ENCODE results near the gene ZFPM1. TPM values are rescaled to one million over a fixed set of nuclear protein-coding genes. Genes with fewer than 3 reads are reported as not detected.
A peak's percentile ranks its signal among the peaks of the same experiment; 100 is the strongest.

The ZFPM1 gene
- total and polyA plus RNA-seq, 4 donors: 0.88 to 8.8 (median 3.0) TPM

- no peak for ATAC-seq (ENCODE audit: low FRiP score)
- H3K27me3 ChIP-seq (ENCODE audit: control insufficient read depth in 1 of 2, insufficient read depth in 2 of 2, low read length in 1 of 2): no peaks in the 10 kb centered on the region
- 50 to 53% methylated on average over 3 of the region's 3 CpGs for WGBS, 2 donors
These were observed 30.2 kb upstream of the ZFPM1 start for GRCh38 chr16:88422733-88423447.

GRCh38 chr16:88423448-88423850, 29.6 kb upstream of the ZFPM1 start:
- no peaks in the 10 kb centered on the region for H3K4me1 ChIP-seq (ENCODE audit: control insufficient read depth in 1 of 2, insufficient read depth in 2 of 2, low read length in 2 of 2)
- no peak overlapping the region for H3K4me3 ChIP-seq (ENCODE audit: low read length in 2 of 2)
- H3K9me3 ChIP-seq (ENCODE audit: control insufficient read depth, low read length): no peaks in the 10 kb centered on the region
- H3K36me3 ChIP-seq (ENCODE audit: control insufficient read depth in 1 of 2, insufficient read depth in 2 of 2, low read length in 1 of 2): no peaks in the 10 kb centered on the region
- H3K27ac ChIP-seq (ENCODE audit: low read depth in 1 of 2, low read length in 2 of 2): no peak overlapping the region
- intact Hi-C loops (cut with DNase I): no loop called here
- WGBS, 2 donors: 96 to 99% methylated on average over 6 of the region's 6 CpGs
- no peaks in the 10 kb centered on the region for H3K27me3 ChIP-seq (ENCODE audit: control insufficient read depth in 1 of 2, insufficient read depth in 2 of 2, low read length in 1 of 2)
- ATAC-seq (ENCODE audit: low FRiP score) (no peak), DNase-seq (no peak)

More at GRCh38 chr16:88422733-88423447, 30.2 kb upstream of the ZFPM1 start:
- no peaks in the 10 kb centered on the region for H3K36me3 ChIP-seq (ENCODE audit: control insufficient read depth in 1 of 2, insufficient read depth in 2 of 2, low read length in 1 of 2)
- intact Hi-C loops (cut with DNase I): no loop called here
- no peak for DNase-seq
- no peak overlapping the region for H3K4me3 ChIP-seq (ENCODE audit: low read length in 2 of 2)
- H3K4me1 ChIP-seq (ENCODE audit: control insufficient read depth in 1 of 2, insufficient read depth in 2 of 2, low read length in 2 of 2): no peaks in the 10 kb centered on the region
- H3K9me3 ChIP-seq (ENCODE audit: control insufficient read depth, low read length): no peaks in the 10 kb centered on the region
- no peak overlapping the region for H3K27ac ChIP-seq (ENCODE audit: low read depth in 1 of 2, low read length in 2 of 2)

DNA sequence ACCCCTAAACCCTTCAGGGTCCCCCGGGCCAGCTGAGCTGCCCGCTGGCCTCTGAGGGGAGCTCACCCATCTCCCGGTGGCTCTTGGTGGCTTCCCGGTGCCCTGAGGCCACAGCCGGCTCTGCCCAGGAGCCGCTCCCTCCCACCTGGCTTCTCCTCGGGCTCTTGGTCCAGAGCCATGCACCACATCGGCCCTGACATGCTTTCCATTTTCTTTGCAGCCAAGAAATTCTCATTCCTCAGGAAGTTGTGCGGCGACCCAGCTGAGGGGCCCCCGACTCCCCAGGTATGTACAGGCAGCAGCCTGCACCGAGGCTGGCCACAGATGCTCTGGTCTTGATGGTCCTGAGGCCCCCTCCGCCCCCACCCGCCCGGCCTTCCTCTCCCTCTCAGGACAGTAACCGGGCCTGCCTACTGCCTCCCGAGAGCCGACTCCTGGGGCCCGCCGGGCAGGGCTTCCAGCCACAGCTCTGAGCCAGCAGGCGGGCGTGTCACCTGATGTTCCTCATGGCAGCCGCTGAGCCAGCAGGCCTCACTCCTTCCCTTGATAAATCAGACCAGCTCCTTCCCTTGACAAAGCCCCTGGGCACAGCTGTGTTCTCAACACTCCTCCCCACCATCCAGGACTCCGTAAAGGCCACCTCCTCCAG, 28.4 kb upstream of the ZFPM1 start:
- no peak for ATAC-seq (ENCODE audit: low FRiP score)

GRCh38 chr16:88426018-88426417, 27.1 kb upstream of the ZFPM1 start:
- WGBS, 2 donors: 97 to 99% methylated on average over 13 of the region's 13 CpGs
- ATAC-seq (ENCODE audit: low FRiP score) (no peak), DNase-seq (no peak)
- intact Hi-C loops (cut with DNase I): no loop called here
- no peaks in the 10 kb centered on the region for H3K4me1 ChIP-seq (ENCODE audit: control insufficient read depth in 1 of 2, insufficient read depth in 2 of 2, low read length in 2 of 2)
- H3K9me3 ChIP-seq (ENCODE audit: control insufficient read depth, low read length): no peaks in the 10 kb centered on the region
- H3K27ac ChIP-seq (ENCODE audit: low read depth in 1 of 2, low read length in 2 of 2): no peak overlapping the region
- H3K27me3 ChIP-seq (ENCODE audit: control insufficient read depth in 1 of 2, insufficient read depth in 2 of 2, low read length in 1 of 2): no peaks in the 10 kb centered on the region
- H3K4me3 ChIP-seq (ENCODE audit: low read length in 2 of 2): no peak overlapping the region
- no peaks in the 10 kb centered on the region for H3K36me3 ChIP-seq (ENCODE audit: control insufficient read depth in 1 of 2, insufficient read depth in 2 of 2, low read length in 1 of 2)

More for the DNA sequence above, 28.4 kb upstream of the ZFPM1 start:
- Histone ChIP-seq H3K4me1 (ENCODE audit: control insufficient read depth in 1 of 2, insufficient read depth in 2 of 2, low read length in 2 of 2) (no peaks in the 10 kb centered on the region), H3K27me3 (ENCODE audit: control insufficient read depth in 1 of 2, insufficient read depth in 2 of 2, low read length in 1 of 2) (no peaks in the 10 kb centered on the region), H3K9me3 (ENCODE audit: control insufficient read depth, low read length) (no peaks in the 10 kb centered on the region), H3K4me3 (ENCODE audit: low read length in 2 of 2) (no peak overlapping the region), H3K36me3 (ENCODE audit: control insufficient read depth in 1 of 2, insufficient read depth in 2 of 2, low read length in 1 of 2) (no peaks in the 10 kb centered on the region), H3K27ac (ENCODE audit: low read depth in 1 of 2, low read length in 2 of 2) (no peak overlapping the region)
- 29 to 31% methylated on average over 24 of the region's 24 CpGs for WGBS, 2 donors
- intact Hi-C loops (cut with DNase I): no loop called here
- DNase-seq: peak in 1 of 2 donors; percentile 74

DNA sequence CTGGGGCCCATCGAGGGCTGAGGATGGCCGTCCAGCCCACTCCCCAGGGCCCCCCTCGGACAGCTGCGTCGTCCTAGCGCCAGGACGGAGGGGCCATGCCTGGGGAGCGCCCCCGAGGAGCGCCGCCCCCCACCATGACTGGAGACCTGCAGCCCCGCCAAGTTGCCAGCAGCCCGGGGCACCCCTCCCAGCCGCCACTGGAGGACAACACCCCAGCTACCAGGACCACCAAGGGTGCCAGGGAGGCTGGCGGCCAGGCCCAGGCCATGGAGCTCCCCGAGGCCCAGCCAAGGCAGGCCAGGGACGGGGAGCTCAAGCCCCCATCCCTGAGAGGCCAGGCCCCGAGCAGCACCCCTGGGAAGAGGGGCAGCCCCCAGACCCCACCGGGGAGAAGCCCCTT, 25.7 kb upstream of the ZFPM1 start:
- H3K9me3 ChIP-seq (ENCODE audit: control insufficient read depth, low read length): no peaks in the 10 kb centered on the region
- intact Hi-C loops (cut with DNase I): no loop called here
- ATAC-seq (ENCODE audit: low FRiP score): no peak
- H3K27ac ChIP-seq (ENCODE audit: low read depth in 1 of 2, low read length in 2 of 2): no peak overlapping the region
- H3K36me3 ChIP-seq (ENCODE audit: control insufficient read depth in 1 of 2, insufficient read depth in 2 of 2, low read length in 1 of 2): no peaks in the 10 kb centered on the region
- no peaks in the 10 kb centered on the region for H3K4me1 ChIP-seq (ENCODE audit: control insufficient read depth in 1 of 2, insufficient read depth in 2 of 2, low read length in 2 of 2)
- no peak for DNase-seq
- H3K27me3 ChIP-seq (ENCODE audit: control insufficient read depth in 1 of 2, insufficient read depth in 2 of 2, low read length in 1 of 2): no peaks in the 10 kb centered on the region
- H3K4me3 ChIP-seq (ENCODE audit: low read length in 2 of 2): no peak overlapping the region
- WGBS, 2 donors: 95 to 97% methylated on average over 19 of the region's 19 CpGs

- no peak for ATAC-seq (ENCODE audit: low FRiP score)
- H3K27me3 ChIP-seq (ENCODE audit: control insufficient read depth in 1 of 2, insufficient read depth in 2 of 2, low read length in 1 of 2): no peaks in the 10 kb centered on the region
- H3K27ac ChIP-seq (ENCODE audit: low read depth in 1 of 2, low read length in 2 of 2): no peak overlapping the region
- no peak for DNase-seq
- H3K4me3 ChIP-seq (ENCODE audit: low read length in 2 of 2): no peak overlapping the region
- no peaks in the 10 kb centered on the region for H3K9me3 ChIP-seq (ENCODE audit: control insufficient read depth, low read length)
- H3K4me1 ChIP-seq (ENCODE audit: control insufficient read depth in 1 of 2, insufficient read depth in 2 of 2, low read length in 2 of 2): no peaks in the 10 kb centered on the region
- intact Hi-C loops (cut with DNase I): no loop called here
- 94% methylated on average over 19 of the region's 19 CpGs for WGBS, 2 donors
- H3K36me3 ChIP-seq (ENCODE audit: control insufficient read depth in 1 of 2, insufficient read depth in 2 of 2, low read length in 1 of 2): no peaks in the 10 kb centered on the region
These were observed 24.9 kb upstream of the ZFPM1 start for GRCh38 chr16:88428156-88428555.

- intact Hi-C loops (cut with DNase I): no loop called here
- H3K36me3 ChIP-seq (ENCODE audit: control insufficient read depth in 1 of 2, insufficient read depth in 2 of 2, low read length in 1 of 2): no peaks in the 10 kb centered on the region
- H3K4me3 ChIP-seq (ENCODE audit: low read length in 2 of 2): no peak overlapping the region
- H3K27me3 ChIP-seq (ENCODE audit: control insufficient read depth in 1 of 2, insufficient read depth in 2 of 2, low read length in 1 of 2): no peaks in the 10 kb centered on the region
- no peaks in the 10 kb centered on the region for H3K4me1 ChIP-seq (ENCODE audit: control insufficient read depth in 1 of 2, insufficient read depth in 2 of 2, low read length in 2 of 2)
- WGBS, 2 donors: 67 to 74% methylated on average over 28 to 34 of the region's 34 CpGs
- no peak for DNase-seq
- H3K27ac ChIP-seq (ENCODE audit: low read depth in 1 of 2, low read length in 2 of 2): no peak overlapping the region
- no peak for ATAC-seq (ENCODE audit: low FRiP score)
- no peaks in the 10 kb centered on the region for H3K9me3 ChIP-seq (ENCODE audit: control insufficient read depth, low read length)
These were observed 24.3 kb upstream of the ZFPM1 start for GRCh38 chr16:88428616-88429386.

DNA sequence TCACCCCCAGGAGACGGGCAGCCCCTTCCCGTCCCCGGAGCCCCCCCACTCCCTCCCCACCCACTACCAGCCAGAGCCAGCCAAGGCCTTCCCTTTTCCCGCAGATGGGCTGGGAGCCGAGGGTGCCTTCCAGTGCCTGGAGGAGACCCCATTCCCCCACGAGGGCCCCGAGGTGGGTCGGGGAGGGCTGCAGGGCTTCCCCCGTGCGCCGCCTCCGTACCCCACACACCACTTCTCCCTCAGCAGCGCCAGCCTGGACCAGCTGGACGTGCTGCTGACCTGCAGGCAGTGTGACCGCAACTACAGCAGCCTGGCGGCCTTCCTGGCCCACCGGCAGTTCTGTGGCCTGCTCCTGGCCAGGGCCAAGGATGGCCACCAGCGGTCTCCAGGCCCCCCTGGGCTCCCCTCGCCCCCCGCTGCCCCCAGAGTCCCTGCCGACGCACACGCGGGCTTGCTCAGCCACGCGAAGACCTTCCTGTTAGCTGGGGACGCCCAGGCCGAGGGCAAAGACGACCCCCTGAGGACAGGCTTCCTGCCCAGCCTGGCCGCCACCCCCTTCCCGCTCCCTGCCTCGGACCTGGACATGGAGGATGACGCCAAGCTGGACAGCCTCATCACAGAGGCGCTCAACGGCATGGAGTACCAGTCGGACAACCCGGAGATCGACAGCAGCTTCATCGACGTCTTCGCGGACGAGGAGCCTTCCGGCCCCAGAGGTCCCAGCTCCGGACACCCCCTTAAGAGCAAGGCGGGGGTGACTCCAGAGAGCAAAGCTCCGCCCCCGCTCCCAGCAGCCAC, 23.5 kb upstream of the ZFPM1 start:
- 80 to 84% methylated on average over 45 to 48 of the region's 48 CpGs for WGBS, 2 donors
- no peaks in the 10 kb centered on the region for H3K36me3 ChIP-seq (ENCODE audit: control insufficient read depth in 1 of 2, insufficient read depth in 2 of 2, low read length in 1 of 2)
- H3K4me1 ChIP-seq (ENCODE audit: control insufficient read depth in 1 of 2, insufficient read depth in 2 of 2, low read length in 2 of 2): no peaks in the 10 kb centered on the region
- H3K27ac ChIP-seq (ENCODE audit: low read depth in 1 of 2, low read length in 2 of 2): no peak overlapping the region
- no peaks in the 10 kb centered on the region for H3K27me3 ChIP-seq (ENCODE audit: control insufficient read depth in 1 of 2, insufficient read depth in 2 of 2, low read length in 1 of 2)
- no peaks in the 10 kb centered on the region for H3K9me3 ChIP-seq (ENCODE audit: control insufficient read depth, low read length)
- intact Hi-C loops (cut with DNase I): loop anchor here in 1 of 2 donors (10.0 kb wide), 1 partner anchor 445 kb away; no protein-coding TSS in a partner anchor
- H3K4me3 ChIP-seq (ENCODE audit: low read length in 2 of 2): no peak overlapping the region
- no peak for DNase-seq
- ATAC-seq (ENCODE audit: low FRiP score): no peak
